NT2/D1 (cell line): ENCODE data around the gene GGT7.

Source experiments
- YY1 ChIP-seq: IDR thresholded peaks from 2 replicates; pipeline ENCODE4 v1.6.1; 2011; ENCODE audit not compliant: insufficient read length, insufficient read depth
- ZNF274 ChIP-seq: IDR thresholded peaks from 2 replicates; pipeline ENCODE4 v1.6.1; 2011; ENCODE audit warnings: mild to moderate bottlenecking, low read depth, low read length

GRCh38 chr20:34876406-34877282 is 4.0 kb upstream of the GGT7 start, which contains the start of gene ACSS2:
- no peak for TF ChIP-seq ZNF274
- no peak for TF ChIP-seq YY1
